Left lung (tissue), 10 donors: Measurements from ENCODE around the gene PPP1R13B. TPM values are rescaled to one million over a fixed set of nuclear protein-coding genes. Genes with fewer than 3 reads are reported as not detected.

Experiments
- ATAC-seq: fragments of 200-7000 bp; cut with Tn5 transposase; one replicate; pipeline ENCODE4 v1.9.1; 2020; ENCODE audit warnings: moderate library complexity
- DNase-seq, 4 donors: peaks; one replicate each; pipeline ENCODE4 v3.0.0-alpha.2; 2013 to 2020
- H3K27ac ChIP-seq, 2 donors: fragments of 200-600 bp; sonication (generic) in 1 of 2; one replicate each; pipeline versions ENCODE4 v1.5.0 to v1.8.0; 2020 to 2021
- H3K27me3 ChIP-seq, 2 donors: fragments of 200-600 bp; sonication (generic) in 1 of 2; one replicate each; pipeline versions ENCODE4 v1.5.0 to v1.8.0; 2020 to 2021
- H3K36me3 ChIP-seq, 2 donors: fragments of 200-600 bp; sonication (generic) in 1 of 2; one replicate each; pipeline versions ENCODE4 v1.5.0 to v1.8.0; 2020 to 2021
- H3K4me1 ChIP-seq, 2 donors: fragments of 200-600 bp; one replicate each; pipeline ENCODE4 v1.8.0; 2021
- H3K4me3 ChIP-seq, 2 donors: fragments of 200-600 bp; sonication (generic) in 1 of 2; one replicate each; pipeline versions ENCODE4 v1.5.0 to v1.8.0; 2020 to 2021; ENCODE audit warnings: mild to moderate bottlenecking in 1 of 2
- H3K9me3 ChIP-seq, 2 donors: fragments of 200-600 bp; sonication (generic) in 1 of 2; one replicate each; pipeline versions ENCODE4 v1.5.0 to v1.8.0; 2020 to 2021
- CTCF ChIP-seq, 2 donors: fragments of 200-600 bp; sonication (generic) in 1 of 2; IDR thresholded peaks; one replicate each; pipeline versions ENCODE4 v1.5.0 to v1.8.0; 2021; ENCODE audit warnings: antibody characterized with exemption in 2 of 2
- intact Hi-C, 2 donors: fragments of 100-400 bp; cut with DNase I; formaldehyde crosslinking; loops; one replicate each; pipeline versions ENCODE4 v1.11.2 to v1.14.2; 2022
- polyA plus RNA-seq, 6 donors: library from polyadenylated mRNA; unstranded; fragments of 120-200 nt; gene quantifications; one replicate each; pipeline ENCODE4 v1.2.1, GENCODE V29; 2013; ENCODE audit not compliant: insufficient read length in 6 of 6
- total RNA-seq, 2 donors: library from RNA; stranded (reverse); fragmentation: NEBNext Ultra II Directional; extraction: Animal tissue kit (Norgen Biotek cat#: 25700); gene quantifications; one replicate each; pipeline ENCODE4 v1.2.1, GENCODE V29; 2021
- donor health status: DM: no; HTN: yes; CAD: no.
- donor health status: DM: no; HTN: no; CAD: no.

The PPP1R13B gene
- total and polyA plus RNA-seq, 8 donors = 48.0 to 86.9 (median 61.7) TPM

- Histone ChIP-seq H3K36me3 (peaks cover 0 to 61% of the 10 kb centered on the region in 2 donors), H3K4me1 (peaks cover 10 to 20% of the 10 kb centered on the region in 2 donors), H3K27me3 (no peaks in the 10 kb centered on the region), H3K9me3 (no peaks in the 10 kb centered on the region), H3K27ac (no peak overlapping the region), H3K4me3 (no peak overlapping the region)
- peak; percentile 81 for ATAC-seq
- peak in 3 of 4 donors; percentile 60 to 85 (median 70) for DNase-seq
- no peak for TF ChIP-seq CTCF (IDR thresholded peaks at IDR 0.05)
- intact Hi-C loops = no loop called here
These were observed 119.9 kb downstream of the PPP1R13B start for GRCh38 chr14:103727313-103727980.

GRCh38 chr14:103726474-103726873 lies 120.9 kb downstream of the PPP1R13B start:
- H3K9me3 ChIP-seq = no peaks in the 10 kb centered on the region
- H3K4me3 ChIP-seq = no peak overlapping the region
- peaks cover 10 to 20% of the 10 kb centered on the region in 2 donors for H3K4me1 ChIP-seq
- TF ChIP-seq CTCF (IDR thresholded peaks at IDR 0.05) = no peak
- DNase-seq (peak in 1 of 4 donors; percentile 65), ATAC-seq (no peak)
- no peaks in the 10 kb centered on the region for H3K27me3 ChIP-seq
- intact Hi-C loops = no loop called here
- peaks cover 0 to 51% of the 10 kb centered on the region in 2 donors for H3K36me3 ChIP-seq
- H3K27ac ChIP-seq = no peak overlapping the region

- no peak overlapping the region for H3K4me3 ChIP-seq
- H3K27me3 ChIP-seq = no peaks in the 10 kb centered on the region
- DNase-seq (peak in 1 of 4 donors; percentile 57), ATAC-seq (no peak)
- intact Hi-C loops = no loop called here
- H3K4me1 ChIP-seq = peaks cover 10 to 20% of the 10 kb centered on the region in 2 donors
- H3K27ac ChIP-seq = no peak overlapping the region
- H3K9me3 ChIP-seq = no peaks in the 10 kb centered on the region
- no peak for TF ChIP-seq CTCF (IDR thresholded peaks at IDR 0.05)
- peaks cover 0 to 49% of the 10 kb centered on the region in 2 donors for H3K36me3 ChIP-seq
These were observed 121.5 kb downstream of the PPP1R13B start for GRCh38 chr14:103725739-103726395.

GRCh38 chr14:103725001-103725682 lies 122.2 kb downstream of the PPP1R13B start:
- TF ChIP-seq CTCF (IDR thresholded peaks at IDR 0.05) = no peak
- Histone ChIP-seq H3K9me3 (no peaks in the 10 kb centered on the region), H3K27me3 (no peaks in the 10 kb centered on the region), H3K27ac (no peak overlapping the region), H3K36me3 (peaks cover 0 to 45% of the 10 kb centered on the region in 2 donors), H3K4me1 (peaks cover 10 to 20% of the 10 kb centered on the region in 2 donors), H3K4me3 (no peak overlapping the region)
- DNase-seq (peak in 1 of 4 donors; percentile 76), ATAC-seq (no peak)
- intact Hi-C loops = no loop called here

GRCh38 chr14:103724116-103724515 lies 123.3 kb downstream of the PPP1R13B start:
- Histone ChIP-seq H3K36me3 (peaks cover 0 to 35% of the 10 kb centered on the region in 2 donors), H3K27me3 (no peaks in the 10 kb centered on the region), H3K4me1 (peaks cover 10 to 15% of the 10 kb centered on the region in 2 donors), H3K9me3 (no peaks in the 10 kb centered on the region), H3K27ac (peak overlapping the region in 1 of 2 donors; percentile 73), H3K4me3 (no peak overlapping the region)
- ATAC-seq = no peak
- DNase-seq = peak in 1 of 4 donors; percentile 82
- intact Hi-C loops = no loop called here
- TF ChIP-seq CTCF (IDR thresholded peaks at IDR 0.05) = no peak
